Trophoblast cell (in vitro differentiated cells and primary cell): ENCODE data around the gene TPM4.
"Not testable (repeated sequence)": the region's sequence is repeated elsewhere in the genome, so short reads cannot be mapped to it uniquely, and the experiment has no call there.

Source experiments
- DNase-seq, 2 donors: peaks; one replicate each; pipeline ENCODE4 v3.0.0-alpha.2; 2016
- H2AFZ ChIP-seq: 2 replicates; pipeline ENCODE4 v1.6.1; 2013; ENCODE audit warnings: low read length, moderate library complexity, mild to moderate bottlenecking; ENCODE audit not compliant: insufficient read depth, poor library complexity
- H2AK5ac ChIP-seq: 2 replicates; pipeline ENCODE4 v1.6.1; 2013; ENCODE audit warnings: mild to moderate bottlenecking, low read length
- H2BK120ac ChIP-seq: 2 replicates; pipeline ENCODE4 v1.6.1; 2013; ENCODE audit warnings: low read length, mild to moderate bottlenecking, moderate library complexity; ENCODE audit not compliant: insufficient read depth, poor library complexity
- H2BK12ac ChIP-seq: 2 replicates; pipeline ENCODE4 v1.6.1; 2013; ENCODE audit warnings: mild to moderate bottlenecking, low read length, moderate library complexity
- H2BK5ac ChIP-seq: 2 replicates; pipeline ENCODE4 v1.6.1; 2013; ENCODE audit warnings: low read length, low read depth, moderate library complexity, mild to moderate bottlenecking; ENCODE audit not compliant: poor library complexity
- H3K14ac ChIP-seq: 2 replicates; pipeline ENCODE4 v1.6.1; 2013; ENCODE audit warnings: mild to moderate bottlenecking, low read length
- H3K18ac ChIP-seq: 2 replicates; pipeline ENCODE4 v1.6.1; 2013; ENCODE audit warnings: mild to moderate bottlenecking, low read length
- H3K23ac ChIP-seq: 2 replicates; pipeline ENCODE4 v1.6.1; 2013; ENCODE audit warnings: low read length
- H3K27ac ChIP-seq: 2 replicates; pipeline ENCODE4 v1.5.1; 2013; ENCODE audit warnings: low read depth, mild to moderate bottlenecking, inconsistent platforms, low read length, moderate library complexity
- H3K27me3 ChIP-seq: 2 replicates; pipeline ENCODE4 v1.6.1; 2013; ENCODE audit warnings: inconsistent platforms, mild to moderate bottlenecking, low read length, moderate library complexity; ENCODE audit not compliant: insufficient read depth
- H3K36me3 ChIP-seq, 2 experiments: 1 replicate in 1 of 2; 2 replicates in 1 of 2; pipeline ENCODE4 v1.6.1; 2013; ENCODE audit warnings: low read length in 2 of 2, mild to moderate bottlenecking in 2 of 2, moderate library complexity in 1 of 2; ENCODE audit not compliant: insufficient read depth in 2 of 2, control insufficient read depth in 1 of 2
- H3K4ac ChIP-seq: 2 replicates; pipeline ENCODE4 v1.6.1; 2013; ENCODE audit warnings: low read depth, mild to moderate bottlenecking, low read length, moderate library complexity
- H3K4me1 ChIP-seq, 2 experiments: 1 replicate in 1 of 2; 2 replicates in 1 of 2; pipeline ENCODE4 v1.6.1; 2013; ENCODE audit warnings: low read length in 2 of 2, mild to moderate bottlenecking in 2 of 2, moderate library complexity in 1 of 2; ENCODE audit not compliant: insufficient read depth in 2 of 2, control insufficient read depth in 1 of 2
- H3K4me2 ChIP-seq: 2 replicates; pipeline ENCODE4 v1.6.1; 2013; ENCODE audit warnings: inconsistent platforms, mild to moderate bottlenecking, low read length, moderate library complexity
- H3K4me3 ChIP-seq: 2 replicates; pipeline ENCODE4 v1.5.1; 2013; ENCODE audit warnings: mild to moderate bottlenecking, low read depth, low read length, inconsistent platforms
- H3K79me1 ChIP-seq: one replicate; pipeline ENCODE4 v1.6.1; 2013; ENCODE audit warnings: low read length
- H3K79me2 ChIP-seq: 2 replicates; pipeline ENCODE4 v1.6.1; 2013; ENCODE audit warnings: low read length, mild to moderate bottlenecking; ENCODE audit not compliant: control insufficient read depth, insufficient read depth, poor library complexity
- H3K9ac ChIP-seq: 2 replicates; pipeline ENCODE4 v1.6.1; 2013; ENCODE audit warnings: mild to moderate bottlenecking, low read length
- H3K9me3 ChIP-seq: 2 replicates; pipeline ENCODE4 v1.6.1; 2013; ENCODE audit warnings: low read depth, mild to moderate bottlenecking, control low read depth, inconsistent platforms, low read length; ENCODE audit not compliant: insufficient read depth
- H4K12ac ChIP-seq: 2 replicates; pipeline ENCODE4 v1.6.1; 2013; ENCODE audit warnings: low read depth, mild to moderate bottlenecking, low read length, moderate library complexity
- H4K8ac ChIP-seq: 2 replicates; pipeline ENCODE4 v1.6.1; 2013; ENCODE audit warnings: low read depth, mild to moderate bottlenecking, low read length, moderate library complexity
- H4K91ac ChIP-seq: one replicate; pipeline ENCODE4 v1.6.1; 2013; ENCODE audit warnings: low read depth, mild to moderate bottlenecking, low read length, moderate library complexity
- WGBS: extraction: QIAGEN DNeasy Blood & Tissue Kit; methylation state at CpG from one replicate; pipeline ENCODE4 v1.1.7; 2013; ENCODE audit warnings: missing lambda C conversion rate; ENCODE audit not compliant: insufficient read length, insufficient coverage; ENCODE audit errors: extremely low coverage; 5-methylcytosine and 5-hydroxymethylcytosine counted together

The TPM4 gene

DNA sequence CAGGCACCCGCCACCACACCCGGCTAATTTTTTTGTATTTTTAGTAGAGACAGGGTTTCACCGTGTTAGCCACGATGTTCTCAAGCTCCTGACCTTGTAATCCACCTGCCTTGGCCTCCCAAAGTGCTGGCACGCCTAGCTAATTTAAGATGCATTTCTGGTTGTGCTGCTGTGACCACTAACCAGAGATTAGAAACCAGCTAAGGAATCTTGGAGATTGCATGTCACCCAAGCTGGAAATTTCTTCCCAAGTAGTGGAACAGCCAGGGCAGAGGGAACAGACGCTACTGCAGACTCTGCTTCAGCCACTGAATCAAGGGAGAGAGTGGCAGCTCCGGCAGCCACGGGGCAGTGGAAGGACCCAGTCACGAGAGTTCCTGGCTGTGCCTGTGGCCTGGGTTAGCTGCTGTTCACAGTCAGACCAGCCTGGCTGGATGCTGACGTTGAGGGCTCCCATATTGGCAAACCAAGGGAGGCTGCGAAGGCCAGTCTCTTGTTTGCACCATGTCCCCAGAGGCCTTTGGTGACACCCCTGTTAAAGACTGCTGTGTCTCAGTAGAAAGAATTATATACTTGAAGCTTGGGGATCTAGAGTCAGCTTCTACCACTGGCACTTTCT is 7.9 kb downstream of the TPM4 start:
- no peak overlapping the region for H2AK5ac ChIP-seq

DNA sequence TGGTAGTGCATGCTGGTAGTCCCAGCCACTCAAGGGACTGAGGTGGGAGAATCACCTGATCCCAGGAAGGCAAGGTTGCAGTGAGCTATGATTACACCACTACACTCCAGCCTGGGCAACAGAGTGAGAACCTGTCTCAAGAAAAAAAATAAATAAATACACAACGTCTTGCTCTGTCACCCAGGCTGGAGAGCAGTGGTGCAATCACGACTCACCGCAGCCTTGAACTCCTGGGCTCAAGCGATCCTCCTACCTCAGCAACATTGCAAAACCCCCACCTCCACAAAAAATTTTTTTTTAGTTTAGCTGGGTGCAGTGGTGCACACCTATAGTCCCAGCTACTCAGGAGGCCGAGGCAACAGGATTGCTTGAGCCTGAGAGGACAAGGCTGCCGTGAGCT is 8.8 kb downstream of the TPM4 start:
- Histone ChIP-seq H3K36me3 (peaks cover 95 to 98% of the 10 kb centered on the region in 2 experiments), H3K27me3 (no peaks in the 10 kb centered on the region), H2BK5ac (no peak overlapping the region), H4K91ac (no peak overlapping the region), H3K79me1 (peaks cover 2% of the 10 kb centered on the region), H3K4me1 (peaks cover 0 to 3% of the 10 kb centered on the region in 2 experiments), H3K23ac (no peak overlapping the region), H3K14ac (no peak overlapping the region), H2AK5ac (no peak overlapping the region), H3K79me2 (peaks cover 12% of the 10 kb centered on the region), H3K9me3 (no peaks in the 10 kb centered on the region), H3K4ac (peak overlapping the region; percentile 35), H3K18ac (no peak overlapping the region), H4K12ac (no peak overlapping the region), H3K9ac (no peak overlapping the region), H3K27ac (no peak overlapping the region), H3K4me2 (no peak overlapping the region), H3K4me3 (no peak overlapping the region), H2BK120ac (no peak overlapping the region), H2AFZ (no peak overlapping the region), H2BK12ac (no peak overlapping the region), H4K8ac (no peak overlapping the region)
- no peak for DNase-seq
- no CpG with 5 or more reads among the region's 6 CpGs for WGBS

More for the DNA sequence above, 7.9 kb downstream of the TPM4 start:
- no peak overlapping the region for H4K91ac ChIP-seq
- H3K4me2 ChIP-seq = no peak overlapping the region
- no peak overlapping the region for H2BK12ac ChIP-seq
- peaks cover 3% of the 10 kb centered on the region in 2 experiments for H3K4me1 ChIP-seq
- no peaks in the 10 kb centered on the region for H3K9me3 ChIP-seq
- H2BK120ac ChIP-seq = no peak overlapping the region
- no peak overlapping the region for H4K12ac ChIP-seq
- WGBS = no CpG with 5 or more reads among the region's 11 CpGs
- peak overlapping the region; percentile 84 for H3K4ac ChIP-seq
- no peak overlapping the region for H4K8ac ChIP-seq
- no peak overlapping the region for H3K4me3 ChIP-seq
- H3K79me2 ChIP-seq = peaks cover 20% of the 10 kb centered on the region
- H3K79me1 ChIP-seq = peaks cover 4% of the 10 kb centered on the region
- no peak overlapping the region for H3K9ac ChIP-seq
- H3K14ac ChIP-seq = no peak overlapping the region
- H2AFZ ChIP-seq = no peak overlapping the region
- DNase-seq = no peak
- no peak overlapping the region for H2BK5ac ChIP-seq
- H3K23ac ChIP-seq = no peak overlapping the region
- H3K27me3 ChIP-seq = no peaks in the 10 kb centered on the region
- H3K18ac ChIP-seq = peak overlapping the region; percentile 66
- peaks cover 89 to 92% of the 10 kb centered on the region in 2 experiments for H3K36me3 ChIP-seq
- no peak overlapping the region for H3K27ac ChIP-seq

- H2AK5ac ChIP-seq = not testable (repeated sequence)
- WGBS = no CpG with 5 or more reads among the region's 11 CpGs
These were observed 11.1 kb downstream of the TPM4 start for GRCh38 chr19:16087404-16087803.

GRCh38 chr19:16087940-16088339 is 11.6 kb downstream of the TPM4 start:
- Histone ChIP-seq H3K4ac (no peak overlapping the region), H4K91ac (no peak overlapping the region), H3K4me2 (no peak overlapping the region), H3K79me2 (peaks cover 3% of the 10 kb centered on the region), H3K4me3 (no peak overlapping the region), H2AFZ (no peak overlapping the region), H2AK5ac (no peak overlapping the region), H3K27me3 (no peaks in the 10 kb centered on the region), H2BK12ac (no peak overlapping the region), H3K9me3 (no peaks in the 10 kb centered on the region), H4K12ac (no peak overlapping the region), H2BK120ac (no peak overlapping the region), H3K14ac (no peak overlapping the region), H2BK5ac (no peak overlapping the region), H3K9ac (no peak overlapping the region), H4K8ac (no peak overlapping the region), H3K18ac (no peak overlapping the region), H3K4me1 (peaks cover 3 to 11% of the 10 kb centered on the region in 2 experiments), H3K27ac (no peak overlapping the region), H3K36me3 (peaks cover 94 to 99% of the 10 kb centered on the region in 2 experiments), H3K79me1 (no peaks in the 10 kb centered on the region), H3K23ac (no peak overlapping the region)
- no CpG with 5 or more reads among the region's 12 CpGs for WGBS
- no peak for DNase-seq

More at GRCh38 chr19:16087404-16087803, 11.1 kb downstream of the TPM4 start:
- H3K23ac ChIP-seq, H3K79me1 ChIP-seq, H3K9me3 ChIP-seq, H3K18ac ChIP-seq, H3K27ac ChIP-seq, H3K4ac ChIP-seq, H3K27me3 ChIP-seq, H3K4me2 ChIP-seq, H4K12ac ChIP-seq, H3K4me3 ChIP-seq, H2BK5ac ChIP-seq, H4K8ac ChIP-seq, DNase-seq, H3K4me1 ChIP-seq, H3K79me2 ChIP-seq, H2BK120ac ChIP-seq, H4K91ac ChIP-seq, H3K14ac ChIP-seq, H3K9ac ChIP-seq, H2AFZ ChIP-seq, H2BK12ac ChIP-seq: not testable (repeated sequence)
- H3K36me3 ChIP-seq = peaks cover 95 to 99% of the 10 kb centered on the region in 2 experiments
